ENCODE data around the gene NRXN3.

DNA sequence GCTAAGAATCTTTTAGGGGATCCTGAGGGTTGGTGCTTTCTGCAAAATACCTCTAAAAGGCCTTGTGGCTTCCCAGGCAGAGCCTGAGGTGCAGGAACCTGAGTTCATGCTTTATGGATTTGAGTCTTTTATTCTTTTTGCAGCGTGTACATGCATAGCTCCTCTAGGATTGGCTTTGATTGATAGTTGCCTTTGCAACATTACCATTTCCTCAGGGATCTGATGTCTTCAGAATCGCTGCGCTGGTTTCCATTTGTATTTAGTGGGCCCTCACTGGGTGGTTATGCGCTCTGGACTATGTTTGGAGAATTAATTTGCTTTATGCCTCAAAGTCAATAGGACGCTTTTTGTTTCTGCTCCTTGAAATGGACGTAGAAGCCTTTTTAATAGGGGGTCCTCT lies 16.1 kb downstream of the NRXN3 start:
- TF ChIP-seq CTCF (IDR thresholded peaks at IDR 0.05 in 4 of 5, conservative IDR thresholded peaks at IDR 0.05 in 1 of 5) = no peak
- TF ChIP-seq POLR2A (IDR thresholded peaks at IDR 0.05) = no peak
